ENCODE results near the gene TPT1.
"Not testable (repeated sequence)": the region's sequence is repeated elsewhere in the genome, so short reads cannot be mapped to it uniquely, and the experiment has no call there.

The TPT1 gene

GRCh38 chr13:45385907-45386553, 45.0 kb upstream of the TPT1 start:
- H3K36me3 ChIP-seq (ENCODE audit: control insufficient read depth in 2 of 2, insufficient read depth in 1 of 2, low read length in 2 of 2) = peaks cover 0 to 3% of the 10 kb centered on the region in 2 experiments; a peak in 1 of 3 replicates
- H3K27ac ChIP-seq (ENCODE audit: extremely low read depth, low read depth, low read length) = no peak overlapping the region
- ChIA-PET CTCF (interaction anchor here (0.6 to 0.7 kb wide), 4 partner anchors 26 to 603 kb away, joined by 3 to 4 read pairs (median 4); no protein-coding TSS in a partner anchor), POLR2A (no interaction called here)
- H3K9me3 ChIP-seq (ENCODE audit: control insufficient read depth, insufficient read depth, low read depth, low read length) = no peaks in the 10 kb centered on the region
- no peak overlapping the region for H3K4me3 ChIP-seq (ENCODE audit: low read depth, low read length)
- TF ChIP-seq SP2 (tag by site-specific recombination; IDR thresholded peaks at IDR 0.05) (no peak), BCL11A (tag by site-specific recombination; IDR thresholded peaks at IDR 0.05; ENCODE audit: low read depth) (no peak)
- H3K4me1 ChIP-seq (ENCODE audit: control insufficient read depth, insufficient read depth, low read length) = no peaks in the 10 kb centered on the region

GRCh38 chr13:45385320-45385719, 44.3 kb upstream of the TPT1 start:
- Histone ChIP-seq H3K4me3 (ENCODE audit: low read depth, low read length) (no peak overlapping the region), H3K36me3 (ENCODE audit: control insufficient read depth in 2 of 2, insufficient read depth in 1 of 2, low read length in 2 of 2) (peaks cover 0 to 3% of the 10 kb centered on the region in 2 experiments; a peak in 1 of 3 replicates), H3K4me1 (ENCODE audit: control insufficient read depth, insufficient read depth, low read length) (no peaks in the 10 kb centered on the region), H3K9me3 (ENCODE audit: control insufficient read depth, insufficient read depth, low read depth, low read length) (no peaks in the 10 kb centered on the region), H3K27ac (ENCODE audit: extremely low read depth, low read depth, low read length) (no peak overlapping the region)
- CTCF ChIA-PET = interaction anchor here (0.6 to 1.6 kb wide), 4 partner anchors 9 to 126 kb away, joined by 4 to 6 read pairs (median 4); no protein-coding TSS in a partner anchor
- POLR2A ChIA-PET = no interaction called here
- TF ChIP-seq INSM2 (tag by site-specific recombination; IDR thresholded peaks at IDR 0.05) = no peak

- no peaks in the 10 kb centered on the region for H3K9me3 ChIP-seq (ENCODE audit: control insufficient read depth, insufficient read depth, low read depth, low read length)
- H3K27ac ChIP-seq (ENCODE audit: extremely low read depth, low read depth, low read length) = no peak overlapping the region
- ChIA-PET POLR2A (no interaction called here), CTCF (interaction anchor here (0.6 to 1.6 kb wide), 2 partner anchors 10 to 75 kb away, joined by 4 to 6 read pairs; no protein-coding TSS in a partner anchor)
- TF ChIP-seq GLI2 (tag by site-specific recombination; IDR thresholded peaks at IDR 0.05; ENCODE audit: borderline replicate concordance, low read depth) = no peak
- TF ChIP-seq ZNF157 (tag by site-specific recombination; IDR thresholded peaks at IDR 0.05) = peak; percentile 95
- H3K4me3 ChIP-seq (ENCODE audit: low read depth, low read length) = no peak overlapping the region
- no peaks in the 10 kb centered on the region for H3K4me1 ChIP-seq (ENCODE audit: control insufficient read depth, insufficient read depth, low read length)
- H3K36me3 ChIP-seq (ENCODE audit: control insufficient read depth in 2 of 2, insufficient read depth in 1 of 2, low read length in 2 of 2) = peaks cover 0 to 3% of the 10 kb centered on the region in 2 experiments; a peak in 1 of 3 replicates
These were observed 43.6 kb upstream of the TPT1 start for GRCh38 chr13:45384474-45385174.

- CTCF ChIA-PET; H3K4me3 ChIP-seq (ENCODE audit: low read depth, low read length); H3K4me1 ChIP-seq (ENCODE audit: control insufficient read depth, insufficient read depth, low read length); POLR2A ChIA-PET; H3K9me3 ChIP-seq (ENCODE audit: control insufficient read depth, insufficient read depth, low read depth, low read length); H3K36me3 ChIP-seq (ENCODE audit: control insufficient read depth in 2 of 2, insufficient read depth in 1 of 2, low read length in 2 of 2); H3K27ac ChIP-seq (ENCODE audit: extremely low read depth, low read depth, low read length): not testable (repeated sequence)
These were observed 41.8 kb upstream of the TPT1 start for GRCh38 chr13:45382739-45383138.

- Histone ChIP-seq H3K4me3 (ENCODE audit: low read depth, low read length) (no peak overlapping the region), H3K36me3 (ENCODE audit: control insufficient read depth in 2 of 2, insufficient read depth in 1 of 2, low read length in 2 of 2) (peaks cover 0 to 3% of the 10 kb centered on the region in 2 experiments; a peak in 1 of 3 replicates), H3K27ac (ENCODE audit: extremely low read depth, low read depth, low read length) (no peak overlapping the region), H3K9me3 (ENCODE audit: control insufficient read depth, insufficient read depth, low read depth, low read length) (no peaks in the 10 kb centered on the region), H3K4me1 (ENCODE audit: control insufficient read depth, insufficient read depth, low read length) (no peaks in the 10 kb centered on the region)
- POLR2A ChIA-PET = no interaction called here
- CTCF ChIA-PET = no interaction called here
- no peak for TF ChIP-seq ZNF37A (tag by site-specific recombination; IDR thresholded peaks at IDR 0.05)
- TF ChIP-seq ZNF426 (tag by site-specific recombination; IDR thresholded peaks at IDR 0.05) = no peak
- TF ChIP-seq CTCF (tag by site-specific recombination; IDR thresholded peaks at IDR 0.05) = no peak
- TF ChIP-seq ZNF223 (tag by site-specific recombination; IDR thresholded peaks at IDR 0.05) = no peak
- TF ChIP-seq ZNF529 (tag by site-specific recombination; IDR thresholded peaks at IDR 0.05; ENCODE audit: insufficient replicate concordance) = no peak
- no peak for TF ChIP-seq ELK4 (IDR thresholded peaks at IDR 0.05; ENCODE audit: borderline replicate concordance, low read depth, low read length)
- TF ChIP-seq ZNF404 (tag by site-specific recombination; IDR thresholded peaks at IDR 0.05) = no peak
- no peak for TF ChIP-seq SALL2 (tag by site-specific recombination; IDR thresholded peaks at IDR 0.05; ENCODE audit: borderline replicate concordance)
- no peak for TF ChIP-seq ZNF248 (tag by site-specific recombination; IDR thresholded peaks at IDR 0.05)
- TF ChIP-seq ZNF48 (tag by site-specific recombination; IDR thresholded peaks at IDR 0.05) = no peak
- TF ChIP-seq ZNF558 (tag by site-specific recombination; IDR thresholded peaks at IDR 0.05) = no peak
These were observed 40.2 kb upstream of the TPT1 start for GRCh38 chr13:45381196-45381595.
